Measurements from ENCODE around the gene ARFGAP3.

Gene ARFGAP3

GRCh38 chr22:42883970-42884369 is 26.9 kb upstream of the ARFGAP3 start:
- Mint-ChIP-seq H3K4me3 (no peak overlapping the region), H3K27ac (no peak overlapping the region), H3K36me3 (ENCODE audit: low read depth) (peaks cover 28% of the 10 kb centered on the region), H3K4me1 (peaks cover 4% of the 10 kb centered on the region), H3K27me3 (ENCODE audit: low read depth, poor library complexity) (no peaks in the 10 kb centered on the region), H3K9me3 (no peaks in the 10 kb centered on the region)
- no peak for DNase-seq
- TF ChIP-seq, protein P1, sequence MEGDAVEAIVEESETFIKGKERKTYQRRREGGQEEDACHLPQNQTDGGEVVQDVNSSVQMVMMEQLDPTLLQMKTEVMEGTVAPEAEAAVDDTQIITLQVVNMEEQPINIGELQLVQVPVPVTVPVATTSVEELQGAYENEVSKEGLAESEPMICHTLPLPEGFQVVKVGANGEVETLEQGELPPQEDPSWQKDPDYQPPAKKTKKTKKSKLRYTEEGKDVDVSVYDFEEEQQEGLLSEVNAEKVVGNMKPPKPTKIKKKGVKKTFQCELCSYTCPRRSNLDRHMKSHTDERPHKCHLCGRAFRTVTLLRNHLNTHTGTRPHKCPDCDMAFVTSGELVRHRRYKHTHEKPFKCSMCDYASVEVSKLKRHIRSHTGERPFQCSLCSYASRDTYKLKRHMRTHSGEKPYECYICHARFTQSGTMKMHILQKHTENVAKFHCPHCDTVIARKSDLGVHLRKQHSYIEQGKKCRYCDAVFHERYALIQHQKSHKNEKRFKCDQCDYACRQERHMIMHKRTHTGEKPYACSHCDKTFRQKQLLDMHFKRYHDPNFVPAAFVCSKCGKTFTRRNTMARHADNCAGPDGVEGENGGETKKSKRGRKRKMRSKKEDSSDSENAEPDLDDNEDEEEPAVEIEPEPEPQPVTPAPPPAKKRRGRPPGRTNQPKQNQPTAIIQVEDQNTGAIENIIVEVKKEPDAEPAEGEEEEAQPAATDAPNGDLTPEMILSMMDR (IDR thresholded peaks at IDR 0.05): no peak

- peaks cover 25% of the 10 kb centered on the region for H3K36me3 Mint-ChIP-seq (ENCODE audit: low read depth)
- TF ChIP-seq, protein P1 (IDR thresholded peaks at IDR 0.05): no peak
- H3K9me3 Mint-ChIP-seq: no peaks in the 10 kb centered on the region
- H3K4me1 Mint-ChIP-seq: peaks cover 4% of the 10 kb centered on the region
- H3K27me3 Mint-ChIP-seq (ENCODE audit: low read depth, poor library complexity): no peaks in the 10 kb centered on the region
- H3K4me3 Mint-ChIP-seq: no peak overlapping the region
- H3K27ac Mint-ChIP-seq: peak overlapping the region; percentile 57
- DNase-seq: no peak
Measured at GRCh38 chr22:42883121-42883520, 26.0 kb upstream of the ARFGAP3 start.

- no peaks in the 10 kb centered on the region for H3K9me3 Mint-ChIP-seq
- H3K4me3 Mint-ChIP-seq: no peak overlapping the region
- no peak for DNase-seq
- no peaks in the 10 kb centered on the region for H3K27me3 Mint-ChIP-seq (ENCODE audit: low read depth, poor library complexity)
- peaks cover 4% of the 10 kb centered on the region for H3K4me1 Mint-ChIP-seq
- H3K27ac Mint-ChIP-seq: peak overlapping the region; percentile 85
- peaks cover 25% of the 10 kb centered on the region for H3K36me3 Mint-ChIP-seq (ENCODE audit: low read depth)
- TF ChIP-seq, protein P1 (IDR thresholded peaks at IDR 0.05): no peak
Measured at GRCh38 chr22:42881982-42882656, 25.0 kb upstream of the ARFGAP3 start.

DNA sequence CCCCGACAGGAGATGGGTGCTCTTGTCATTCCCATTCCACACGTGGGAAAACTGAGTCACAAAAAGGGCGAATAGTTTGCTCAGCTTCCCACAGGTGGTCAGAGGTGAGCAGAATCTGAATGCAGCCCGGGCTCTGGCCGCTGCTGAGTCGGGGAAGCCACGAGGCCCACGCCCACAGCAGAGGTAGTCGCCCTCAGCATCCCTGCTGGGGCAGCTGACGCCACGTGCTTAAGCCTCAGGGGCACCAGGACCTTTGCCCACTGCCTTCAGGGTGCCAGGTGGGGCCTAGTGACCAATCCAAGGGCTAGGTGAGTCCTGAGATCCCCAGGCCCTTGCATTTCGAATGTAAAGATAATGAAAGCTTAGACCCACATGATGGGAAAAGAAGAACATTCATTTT is 24.2 kb upstream of the ARFGAP3 start:
- H3K9me3 Mint-ChIP-seq: no peaks in the 10 kb centered on the region
- no peak overlapping the region for H3K27ac Mint-ChIP-seq
- H3K4me3 Mint-ChIP-seq: no peak overlapping the region
- H3K27me3 Mint-ChIP-seq (ENCODE audit: low read depth, poor library complexity): no peaks in the 10 kb centered on the region
- DNase-seq: no peak
- H3K4me1 Mint-ChIP-seq: peaks cover 4% of the 10 kb centered on the region
- TF ChIP-seq, protein P1 (IDR thresholded peaks at IDR 0.05): no peak
- peaks cover 31% of the 10 kb centered on the region for H3K36me3 Mint-ChIP-seq (ENCODE audit: low read depth)

DNA sequence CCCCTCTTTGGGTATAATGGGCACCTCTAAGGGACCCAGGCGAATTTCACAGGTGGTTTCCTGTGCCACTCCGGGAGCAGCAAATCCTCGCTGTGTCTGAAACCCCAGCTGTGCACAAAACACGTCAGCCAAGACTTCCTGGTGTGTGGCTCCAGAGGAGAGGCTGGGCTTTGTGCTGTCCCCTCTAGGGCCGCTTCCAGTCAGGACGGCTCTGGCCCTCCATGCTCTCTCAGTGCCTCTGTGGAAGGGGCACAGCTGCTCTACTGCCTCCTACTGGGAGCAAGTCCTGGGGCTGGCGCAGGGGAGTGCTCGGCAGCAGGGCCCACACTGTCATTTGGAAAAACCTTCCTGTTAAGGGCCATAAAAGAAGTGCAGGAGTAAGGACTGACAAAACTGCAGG is 23.7 kb upstream of the ARFGAP3 start:
- Mint-ChIP-seq H3K4me1 (peaks cover 4% of the 10 kb centered on the region), H3K36me3 (ENCODE audit: low read depth) (peaks cover 31% of the 10 kb centered on the region), H3K9me3 (no peaks in the 10 kb centered on the region), H3K27ac (no peak overlapping the region), H3K27me3 (ENCODE audit: low read depth, poor library complexity) (no peaks in the 10 kb centered on the region), H3K4me3 (no peak overlapping the region)
- DNase-seq: no peak
- TF ChIP-seq, protein P1 (IDR thresholded peaks at IDR 0.05): no peak

- no peak for DNase-seq
- no peaks in the 10 kb centered on the region for H3K9me3 Mint-ChIP-seq
- peaks cover 30% of the 10 kb centered on the region for H3K36me3 Mint-ChIP-seq (ENCODE audit: low read depth)
- no peak overlapping the region for H3K4me3 Mint-ChIP-seq
- no peaks in the 10 kb centered on the region for H3K27me3 Mint-ChIP-seq (ENCODE audit: low read depth, poor library complexity)
- peaks cover 4% of the 10 kb centered on the region for H3K4me1 Mint-ChIP-seq
- TF ChIP-seq, protein P1 (IDR thresholded peaks at IDR 0.05): no peak
- H3K27ac Mint-ChIP-seq: no peak overlapping the region
Measured at GRCh38 chr22:42879371-42880021, 22.4 kb upstream of the ARFGAP3 start.

Measured in nephron progenitor cell (in vitro differentiated cells).